HG03095 (cell line): ENCODE data around the gene GALNT15.

Experiments
- ATAC-seq: cut with Tn5 transposase; IDR thresholded peaks from one replicate; pipeline ENCODE4 v1.9.1; 2021; ENCODE audit warnings: moderate library complexity; ENCODE audit not compliant: unreplicated experiment

The GALNT15 gene

GRCh38 chr3:16222547-16222946 lies 48.1 kb downstream of the GALNT15 start:
- ATAC-seq: no peak

GRCh38 chr3:16224325-16224724 lies 49.8 kb downstream of the GALNT15 start:
- no peak for ATAC-seq

- ATAC-seq: no peak
Observed at GRCh38 chr3:16227566-16227965, 53.1 kb downstream of the GALNT15 start.

GRCh38 chr3:16229681-16230080 lies 55.2 kb downstream of the GALNT15 start:
- no peak for ATAC-seq

GRCh38 chr3:16231983-16232382 lies 57.5 kb downstream of the GALNT15 start:
- no peak for ATAC-seq

- no peak for ATAC-seq
Observed at GRCh38 chr3:16233806-16234205, 59.3 kb downstream of the GALNT15 start.

GRCh38 chr3:16234281-16234680 lies 59.8 kb downstream of the GALNT15 start:
- no peak for ATAC-seq

- no peak for ATAC-seq
Observed at GRCh38 chr3:16236030-16236639, 61.7 kb downstream of the GALNT15 start.

- ATAC-seq: no peak
Observed at GRCh38 chr3:16236856-16237393, 62.4 kb downstream of the GALNT15 start.

GRCh38 chr3:16239086-16239770 lies 64.7 kb downstream of the GALNT15 start:
- no peak for ATAC-seq

- ATAC-seq: no peak
Observed at GRCh38 chr3:16239780-16240179, 65.3 kb downstream of the GALNT15 start.

- no peak for ATAC-seq
Observed at GRCh38 chr3:16240229-16241023, 65.9 kb downstream of the GALNT15 start.

- no peak for ATAC-seq
Observed at GRCh38 chr3:16241225-16241624, 66.7 kb downstream of the GALNT15 start.

GRCh38 chr3:16242177-16242576 lies 67.7 kb downstream of the GALNT15 start:
- ATAC-seq: no peak

- no peak for ATAC-seq
Observed at GRCh38 chr3:16243706-16244490, 69.4 kb downstream of the GALNT15 start.

GRCh38 chr3:16245609-16246008 lies 71.1 kb downstream of the GALNT15 start:
- no peak for ATAC-seq

- peak; percentile 77 for ATAC-seq
Observed at GRCh38 chr3:16247282-16248061, 73.0 kb downstream of the GALNT15 start.

- ATAC-seq: no peak
Observed at GRCh38 chr3:16248556-16248955, 74.1 kb downstream of the GALNT15 start.

GRCh38 chr3:16249336-16249735 lies 74.9 kb downstream of the GALNT15 start:
- no peak for ATAC-seq

- no peak for ATAC-seq
Observed at GRCh38 chr3:16249886-16250285, 75.4 kb downstream of the GALNT15 start.
